ENCODE data around the gene IPO11. TPM values are rescaled to one million over a fixed set of nuclear protein-coding genes. Genes with fewer than 3 reads are reported as not detected.
"Not testable (repeated sequence)": the region's sequence is repeated elsewhere in the genome, so short reads cannot be mapped to it uniquely, and the experiment has no call there.

The IPO11 gene
- total RNA-seq, 1 donor from 2014 or later: 79.0 TPM

GRCh38 chr5:62643556-62644451 is 231.2 kb downstream of the IPO11 start:
- DNase-seq (ENCODE audit: low read depth, low spot score): no peak

- no peak for DNase-seq (ENCODE audit: low read depth, low spot score)
These were observed 232.7 kb downstream of the IPO11 start for GRCh38 chr5:62645223-62645622.

DNA sequence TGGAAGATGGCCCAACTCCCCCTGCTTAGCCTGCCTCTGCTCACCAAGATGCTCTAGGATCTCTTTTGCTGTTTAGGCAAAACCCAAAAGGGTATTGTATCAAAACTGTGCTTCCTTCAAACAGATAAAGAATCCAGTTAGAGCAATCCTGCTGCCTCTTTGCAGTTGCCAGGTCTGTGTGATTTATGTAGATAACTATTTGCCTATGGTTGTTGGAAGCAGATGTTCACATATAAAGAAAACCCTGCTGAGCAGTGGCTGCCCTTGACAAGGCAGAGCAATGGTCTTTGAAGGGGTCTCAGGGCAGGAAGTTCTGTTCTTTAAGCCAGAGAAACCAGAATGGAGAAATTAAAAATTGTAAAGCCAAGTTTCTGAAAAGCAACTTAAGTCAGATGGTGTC is 234.7 kb downstream of the IPO11 start:
- no peak for DNase-seq (ENCODE audit: low read depth, low spot score)

DNA sequence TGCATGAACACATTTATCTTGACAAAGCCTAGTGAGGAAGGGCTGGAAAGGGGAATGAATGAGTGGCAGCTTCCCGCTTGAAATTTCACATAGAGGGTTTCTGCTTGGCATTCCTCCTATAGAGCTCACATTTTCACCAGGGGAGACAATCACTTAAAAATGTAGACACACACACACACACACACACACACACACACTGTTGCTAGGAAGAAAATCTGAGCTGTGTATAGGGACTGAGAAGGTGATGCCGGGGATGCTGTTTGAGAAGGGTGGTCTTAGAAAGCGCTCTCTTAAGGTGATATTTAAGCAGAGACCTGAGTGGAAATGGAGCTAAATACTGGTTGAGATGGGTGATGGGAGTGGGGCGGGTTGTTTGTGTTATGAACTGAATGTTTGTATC is 236.5 kb downstream of the IPO11 start:
- no peak for DNase-seq (ENCODE audit: low read depth, low spot score)

DNA sequence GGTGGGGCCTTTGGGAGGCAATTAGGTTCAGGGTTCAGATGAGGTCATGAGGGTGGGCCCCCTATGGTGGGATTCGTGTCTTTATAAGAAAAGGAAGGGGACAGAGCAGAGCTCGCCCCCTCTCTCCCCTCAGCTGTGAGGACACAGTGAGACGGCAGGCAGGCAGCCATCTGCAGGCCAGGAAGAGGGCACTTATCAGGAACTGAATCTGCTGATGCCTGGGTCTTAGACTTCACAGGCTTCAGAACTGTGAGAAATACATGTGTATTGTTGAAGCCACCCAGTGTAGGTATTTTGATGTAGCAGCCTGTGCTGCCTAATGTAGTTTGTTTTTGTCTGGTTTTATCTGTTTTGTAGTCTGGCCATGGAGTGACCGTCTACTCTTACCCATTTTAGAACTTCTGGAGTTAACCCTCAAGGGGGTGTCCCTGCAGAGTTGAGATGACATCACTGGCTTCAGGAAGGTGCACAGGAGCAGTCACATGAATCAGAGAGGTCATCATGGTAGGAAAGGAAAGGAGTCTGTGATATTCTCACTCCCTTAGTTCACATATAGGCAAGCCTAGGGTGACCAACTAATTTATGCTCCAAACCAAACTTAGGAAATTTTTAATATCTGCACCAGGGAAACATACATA is 237.0 kb downstream of the IPO11 start:
- no peak for DNase-seq (ENCODE audit: low read depth, low spot score)

- DNase-seq (ENCODE audit: low read depth, low spot score): no peak
These were observed 237.6 kb downstream of the IPO11 start for GRCh38 chr5:62650197-62650596.

DNA sequence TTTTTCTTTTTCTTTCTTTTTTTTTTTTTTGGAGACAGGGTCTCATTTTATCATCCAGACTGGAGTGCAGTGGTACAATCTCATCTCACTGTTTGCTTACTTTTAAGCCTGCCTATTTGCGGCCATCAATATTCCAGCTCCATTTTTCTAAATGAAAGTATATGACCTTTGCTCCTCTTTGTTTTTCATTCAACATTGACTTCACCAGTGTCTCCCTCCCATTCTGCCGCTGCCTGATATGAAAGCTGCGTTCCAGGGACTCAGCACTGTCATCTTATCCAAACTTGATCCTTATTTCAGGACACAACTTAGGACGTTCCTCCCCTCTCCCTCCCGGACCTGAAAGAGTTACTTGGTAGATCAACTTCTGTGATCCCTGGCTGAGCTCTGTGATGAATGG is 239.7 kb downstream of the IPO11 start:
- no peak for DNase-seq (ENCODE audit: low read depth, low spot score)

- no peak for DNase-seq (ENCODE audit: low read depth, low spot score)
These were observed 240.7 kb downstream of the IPO11 start for GRCh38 chr5:62653001-62653863.

DNA sequence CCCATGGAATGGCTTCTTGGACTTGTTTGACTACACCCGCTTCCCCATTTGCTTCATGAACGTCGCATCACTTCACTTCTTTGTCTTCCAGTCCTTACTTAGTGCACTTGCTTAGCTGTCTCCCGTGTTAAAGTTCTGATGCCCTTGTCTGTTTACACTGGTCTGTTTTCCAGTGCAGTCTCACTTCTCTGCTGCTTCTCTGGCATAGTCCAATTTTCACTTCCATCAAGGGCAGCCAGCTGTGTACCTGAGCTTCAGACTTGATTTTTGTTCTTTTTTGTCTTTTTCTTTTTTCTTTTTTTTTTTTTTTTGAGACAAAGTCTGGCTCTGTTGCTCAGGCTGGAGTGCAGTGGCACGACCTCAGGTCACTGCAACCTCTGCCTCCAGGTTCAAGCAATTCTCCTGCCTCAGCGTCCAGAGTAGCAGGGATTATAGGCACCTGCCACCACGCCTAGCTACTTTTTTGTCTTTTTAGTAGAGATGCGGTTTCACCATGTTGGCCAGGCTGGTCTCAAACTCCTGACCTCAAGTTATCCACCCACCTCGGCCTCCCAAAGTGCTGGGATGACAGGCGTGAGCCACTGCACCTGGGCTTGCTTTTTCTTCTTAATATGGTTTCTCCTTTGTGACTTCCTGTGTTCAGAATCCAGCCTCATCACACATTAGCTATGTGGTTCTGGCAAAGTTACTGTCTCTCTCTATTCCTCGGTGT is 241.5 kb downstream of the IPO11 start:
- no peak for DNase-seq (ENCODE audit: low read depth, low spot score)

- not testable (repeated sequence) for DNase-seq (ENCODE audit: low read depth, low spot score)
These were observed 245.2 kb downstream of the IPO11 start for GRCh38 chr5:62657772-62658171.

- no peak for DNase-seq (ENCODE audit: low read depth, low spot score)
These were observed 248.6 kb downstream of the IPO11 start for GRCh38 chr5:62661126-62661525.

DNA sequence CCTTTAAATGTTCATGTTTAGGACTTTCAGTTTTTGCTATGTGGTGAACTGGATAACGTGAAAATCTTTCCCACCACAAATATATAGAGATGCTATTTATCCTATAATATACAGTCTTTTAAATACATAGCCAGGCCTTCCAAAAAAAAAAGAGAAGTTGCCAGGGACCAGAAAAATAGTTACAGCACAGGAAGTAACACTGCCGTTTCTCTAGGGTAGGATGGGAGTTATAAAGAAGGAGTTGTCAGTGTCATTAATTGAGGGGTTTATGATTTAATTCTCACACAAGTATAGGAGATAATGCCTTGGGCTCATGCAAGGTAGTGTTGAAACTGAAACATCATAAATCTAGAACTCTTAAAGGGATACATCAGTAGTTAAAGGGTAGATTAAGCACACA is 250.0 kb downstream of the IPO11 start:
- no peak for DNase-seq (ENCODE audit: low read depth, low spot score)

DNA sequence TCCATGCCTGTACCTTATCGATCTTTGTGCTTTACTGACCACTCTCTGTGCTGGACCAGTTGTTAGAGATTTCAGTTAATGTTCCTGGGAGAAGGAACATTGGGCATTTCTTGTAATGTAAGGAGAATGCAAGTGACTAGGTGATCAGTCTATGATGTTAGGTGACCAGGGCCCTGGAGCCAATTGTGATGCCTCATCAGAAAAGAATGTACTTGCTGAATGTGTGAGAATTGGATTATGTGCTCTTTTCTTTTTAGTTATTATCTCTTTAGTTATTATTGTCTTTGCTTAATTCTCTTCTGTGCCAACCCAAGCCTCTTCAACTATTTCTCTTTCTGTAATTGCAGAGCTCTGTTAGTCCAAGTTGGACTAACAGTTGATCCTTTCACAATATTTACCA is 258.9 kb downstream of the IPO11 start:
- no peak for DNase-seq (ENCODE audit: low read depth, low spot score)

GRCh38 chr5:62676596-62676995 is 264.0 kb downstream of the IPO11 start:
- not testable (repeated sequence) for DNase-seq (ENCODE audit: low read depth, low spot score)

Other genes with a start within 250 kb of the IPO11 start
- gene KIF2A, start 106.6 kb upstream of the IPO11 start, total RNA-seq: 72.1 and 82.8 TPM in 2 replicates
- gene DIMT1, start 8.9 kb upstream of the IPO11 start, total RNA-seq: 44.6 and 50.6 TPM in 2 replicates
- 22.2 and 37.8 TPM in 2 replicates for gene LRRC70, start 166.1 kb downstream of the IPO11 start, total RNA-seq